Mucosa of rectum (tissue), 2 donors: ENCODE results near the gene NBAS.

Source experiments
- H3K27ac ChIP-seq, 2 donors: one replicate each; pipeline ENCODE4 v1.7.0; 2013; ENCODE audit warnings: inconsistent platforms in 2 of 2, low read depth in 2 of 2, low read length in 2 of 2
- H3K27me3 ChIP-seq, 2 donors: one replicate each; pipeline ENCODE4 v1.7.0; 2013; ENCODE audit warnings: low read length in 2 of 2; ENCODE audit not compliant: control insufficient read depth in 2 of 2, insufficient read depth in 2 of 2
- H3K36me3 ChIP-seq, 2 donors: one replicate each; pipeline ENCODE4 v1.7.0; 2013; ENCODE audit warnings: low read length in 2 of 2; ENCODE audit not compliant: control insufficient read depth in 2 of 2, insufficient read depth in 2 of 2
- H3K4me1 ChIP-seq, 2 donors: one replicate each; pipeline ENCODE4 v1.7.0; 2013; ENCODE audit warnings: low read length in 2 of 2, mild to moderate bottlenecking in 1 of 2; ENCODE audit not compliant: control insufficient read depth in 2 of 2, insufficient read depth in 2 of 2
- H3K4me3 ChIP-seq, 2 donors: one replicate each; pipeline ENCODE4 v1.7.0; 2013; ENCODE audit warnings: low read length in 2 of 2
- H3K9ac ChIP-seq, 2 donors: one replicate each; pipeline ENCODE4 v1.7.0; 2013; ENCODE audit warnings: low read length in 2 of 2, low read depth in 1 of 2, mild to moderate bottlenecking in 1 of 2
- H3K9me3 ChIP-seq, 2 donors: one replicate each; pipeline ENCODE4 v1.7.0; 2013; ENCODE audit warnings: low read length in 2 of 2; ENCODE audit not compliant: control insufficient read depth in 2 of 2
- donor health status: healthy.
- donor health status: Normal muscosa, but diverticular disease.

NBAS gene

GRCh38 chr2:15357922-15358321 lies 203.2 kb downstream of the NBAS start:
- no peak overlapping the region for H3K4me3 ChIP-seq
- H3K9ac ChIP-seq = no peak overlapping the region
- no peaks in the 10 kb centered on the region for H3K9me3 ChIP-seq
- peaks cover 10 to 23% of the 10 kb centered on the region in 2 donors for H3K36me3 ChIP-seq
- H3K27ac ChIP-seq = no peak overlapping the region
- no peaks in the 10 kb centered on the region for H3K4me1 ChIP-seq
- H3K27me3 ChIP-seq = no peaks in the 10 kb centered on the region

- Histone ChIP-seq H3K9ac (no peak overlapping the region), H3K36me3 (peaks cover 17 to 27% of the 10 kb centered on the region in 2 donors), H3K27ac (no peak overlapping the region), H3K9me3 (no peaks in the 10 kb centered on the region), H3K4me1 (no peaks in the 10 kb centered on the region), H3K27me3 (no peaks in the 10 kb centered on the region), H3K4me3 (no peak overlapping the region)
Observed at GRCh38 chr2:15357186-15357585, 203.9 kb downstream of the NBAS start.

- no peak overlapping the region for H3K4me3 ChIP-seq
- no peak overlapping the region for H3K9ac ChIP-seq
- no peaks in the 10 kb centered on the region for H3K9me3 ChIP-seq
- H3K4me1 ChIP-seq = no peaks in the 10 kb centered on the region
- H3K27ac ChIP-seq = no peak overlapping the region
- H3K27me3 ChIP-seq = no peaks in the 10 kb centered on the region
- H3K36me3 ChIP-seq = peaks cover 20 to 38% of the 10 kb centered on the region in 2 donors
Observed at GRCh38 chr2:15355386-15355785, 205.7 kb downstream of the NBAS start.

GRCh38 chr2:15354596-15355366 lies 206.4 kb downstream of the NBAS start:
- H3K4me3 ChIP-seq = no peak overlapping the region
- no peaks in the 10 kb centered on the region for H3K4me1 ChIP-seq
- no peak overlapping the region for H3K9ac ChIP-seq
- H3K9me3 ChIP-seq = no peaks in the 10 kb centered on the region
- H3K27ac ChIP-seq = no peak overlapping the region
- H3K27me3 ChIP-seq = no peaks in the 10 kb centered on the region
- H3K36me3 ChIP-seq = peaks cover 20 to 42% of the 10 kb centered on the region in 2 donors

- Histone ChIP-seq H3K4me3 (no peak overlapping the region), H3K4me1 (no peaks in the 10 kb centered on the region), H3K9me3 (no peaks in the 10 kb centered on the region), H3K27ac (no peak overlapping the region), H3K27me3 (no peaks in the 10 kb centered on the region), H3K36me3 (peaks cover 20 to 38% of the 10 kb centered on the region in 2 donors), H3K9ac (no peak overlapping the region)
Observed at GRCh38 chr2:15352363-15352762, 208.8 kb downstream of the NBAS start.

GRCh38 chr2:15348636-15349035 lies 212.5 kb downstream of the NBAS start:
- Histone ChIP-seq H3K4me1 (no peaks in the 10 kb centered on the region), H3K9me3 (no peaks in the 10 kb centered on the region), H3K27ac (no peak overlapping the region), H3K36me3 (peaks cover 10 to 19% of the 10 kb centered on the region in 2 donors), H3K9ac (no peak overlapping the region), H3K4me3 (no peak overlapping the region), H3K27me3 (no peaks in the 10 kb centered on the region)

GRCh38 chr2:15348045-15348444 lies 213.1 kb downstream of the NBAS start:
- Histone ChIP-seq H3K9ac (no peak overlapping the region), H3K9me3 (no peaks in the 10 kb centered on the region), H3K36me3 (peaks cover 10 to 19% of the 10 kb centered on the region in 2 donors), H3K4me3 (no peak overlapping the region), H3K27me3 (no peaks in the 10 kb centered on the region), H3K4me1 (no peaks in the 10 kb centered on the region), H3K27ac (no peak overlapping the region)

- H3K36me3 ChIP-seq = peaks cover 3 to 15% of the 10 kb centered on the region in 2 donors
- no peak overlapping the region for H3K27ac ChIP-seq
- no peak overlapping the region for H3K9ac ChIP-seq
- H3K9me3 ChIP-seq = no peaks in the 10 kb centered on the region
- no peaks in the 10 kb centered on the region for H3K27me3 ChIP-seq
- H3K4me1 ChIP-seq = no peaks in the 10 kb centered on the region
- no peak overlapping the region for H3K4me3 ChIP-seq
Observed at GRCh38 chr2:15346624-15347023, 214.5 kb downstream of the NBAS start.

GRCh38 chr2:15337996-15338666 lies 223.0 kb downstream of the NBAS start:
- peaks cover 0 to 8% of the 10 kb centered on the region in 2 donors for H3K36me3 ChIP-seq
- H3K27ac ChIP-seq = no peak overlapping the region
- H3K27me3 ChIP-seq = no peaks in the 10 kb centered on the region
- no peak overlapping the region for H3K9ac ChIP-seq
- H3K4me1 ChIP-seq = no peaks in the 10 kb centered on the region
- no peak overlapping the region for H3K4me3 ChIP-seq
- H3K9me3 ChIP-seq = no peaks in the 10 kb centered on the region

- Histone ChIP-seq H3K4me3 (no peak overlapping the region), H3K27ac (no peak overlapping the region), H3K36me3 (peaks cover 7 to 11% of the 10 kb centered on the region in 2 donors), H3K9me3 (no peaks in the 10 kb centered on the region), H3K4me1 (no peaks in the 10 kb centered on the region), H3K9ac (no peak overlapping the region), H3K27me3 (no peaks in the 10 kb centered on the region)
Observed at GRCh38 chr2:15334644-15335326, 226.3 kb downstream of the NBAS start.
